CD4-positive, alpha-beta T cell treated with Interleukin-4 for 1 hour (primary cell): Measurements from ENCODE around the gene C17orf114.

Experiments used
- DNase-seq, 2 donors: peaks; one replicate each; pipeline ENCODE4 v3.0.0-alpha.2; 2020 to 2022

The C17orf114 gene

DNA sequence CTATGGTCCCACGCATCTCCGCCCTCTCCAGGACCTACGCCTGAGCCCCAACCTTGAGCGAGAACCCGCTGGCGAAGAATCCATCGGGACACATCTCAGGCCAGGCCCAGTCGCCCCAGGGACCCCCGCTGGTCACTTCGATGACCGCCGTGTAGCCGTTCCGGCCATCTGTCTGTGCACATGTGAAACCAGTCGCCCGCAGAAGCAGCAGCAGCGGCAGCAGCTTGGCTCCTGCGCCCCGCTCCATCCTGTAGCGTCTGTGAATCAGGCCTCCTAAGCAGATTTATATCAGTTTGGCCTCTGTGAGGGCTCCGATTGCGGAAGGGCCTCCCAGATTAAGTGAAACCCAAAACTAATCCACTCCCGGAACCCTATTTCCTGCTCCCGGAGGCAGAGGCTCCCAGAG is 16.0 kb downstream of the C17orf114 start, which contains the start of gene VMO1:
Gene VMO1, minus strand, starts transcription at position 259 of the 406 bp plus-strand sequence. Its CDS starts 12 bp downstream, at position 247.
- DNase-seq: no peak

DNA sequence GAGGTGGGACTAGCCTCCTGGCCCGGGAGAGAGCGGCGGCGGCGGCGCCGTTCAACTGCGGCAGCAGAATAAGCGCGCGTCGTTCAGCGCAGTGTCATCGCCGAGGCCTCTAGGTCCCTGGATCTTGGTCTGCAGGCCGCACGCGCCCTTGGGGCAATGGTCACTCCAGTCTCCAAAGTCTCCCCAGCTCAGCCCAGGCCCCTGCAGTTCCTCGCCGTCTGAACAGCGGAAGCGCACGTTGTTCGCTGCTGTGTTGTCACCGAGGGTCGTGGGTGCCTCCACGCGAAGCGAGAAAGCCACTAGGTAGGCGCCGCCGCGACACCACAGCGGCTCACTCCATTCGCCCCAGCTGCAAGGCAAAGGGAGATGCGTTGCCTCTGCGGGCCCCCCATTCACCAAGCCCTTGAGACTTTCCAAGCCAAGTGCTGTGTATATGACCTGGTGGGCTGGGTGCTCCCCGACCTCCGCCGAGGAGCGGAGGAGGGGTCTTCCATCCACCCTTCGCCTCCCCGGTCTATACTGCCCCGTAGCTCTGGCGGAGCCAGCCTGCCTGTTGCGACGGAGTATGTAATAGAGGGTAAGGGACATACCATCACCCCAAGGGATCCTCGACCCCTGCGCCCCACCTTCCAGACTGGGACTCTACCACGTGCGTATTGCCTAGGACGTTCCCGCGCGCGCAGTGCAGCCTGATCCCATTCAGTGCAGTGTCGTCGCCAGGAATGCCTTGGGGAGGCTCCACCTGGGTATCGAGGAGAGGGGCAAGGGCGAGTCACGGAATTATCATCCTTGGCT is 16.6 kb downstream of the C17orf114 start:
- no peak for DNase-seq

- peak in 1 of 2 donors; percentile 39 for DNase-seq
These were observed 19.5 kb downstream of the C17orf114 start for GRCh38 chr17:4782652-4783051.

- DNase-seq: no peak
These were observed 21.7 kb downstream of the C17orf114 start for GRCh38 chr17:4780325-4780955.

DNA sequence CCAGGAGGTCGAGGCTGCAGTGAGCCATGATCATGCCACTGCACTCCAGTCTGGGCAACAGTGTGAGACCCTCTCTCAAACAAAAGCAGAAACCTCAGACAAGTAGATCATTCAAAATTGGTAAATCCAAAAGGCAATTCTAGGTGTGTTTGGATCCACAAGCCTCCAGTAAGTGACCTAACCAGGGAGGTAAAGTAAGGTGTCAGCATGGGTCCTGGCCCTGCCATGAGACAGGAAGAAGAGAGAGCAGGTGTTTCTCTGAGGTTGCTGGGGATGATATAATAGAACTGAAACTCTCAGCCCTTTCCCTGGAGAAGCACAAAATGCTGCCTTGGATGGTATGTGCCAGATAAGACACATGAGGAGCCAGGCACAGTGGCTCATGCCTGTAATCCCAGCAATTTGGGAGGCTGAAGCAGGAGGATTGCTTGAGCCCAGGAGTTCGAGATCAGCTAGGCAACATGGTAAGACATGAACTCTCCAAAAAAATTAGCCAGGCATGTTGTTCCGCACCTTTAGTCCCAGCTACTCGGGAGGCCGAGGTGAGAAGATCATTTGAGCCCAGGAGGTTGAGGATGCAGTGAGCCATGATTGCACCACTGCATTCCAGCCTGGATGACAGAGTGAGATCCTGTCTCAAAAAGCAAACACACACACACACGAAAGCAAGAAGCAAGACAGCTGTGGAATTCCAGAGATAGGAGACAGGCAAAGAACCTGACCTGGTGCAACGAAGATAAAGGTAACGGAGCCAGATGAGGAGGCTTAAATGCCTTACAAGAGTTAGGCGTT is 24.0 kb downstream of the C17orf114 start:
- no peak for DNase-seq

DNA sequence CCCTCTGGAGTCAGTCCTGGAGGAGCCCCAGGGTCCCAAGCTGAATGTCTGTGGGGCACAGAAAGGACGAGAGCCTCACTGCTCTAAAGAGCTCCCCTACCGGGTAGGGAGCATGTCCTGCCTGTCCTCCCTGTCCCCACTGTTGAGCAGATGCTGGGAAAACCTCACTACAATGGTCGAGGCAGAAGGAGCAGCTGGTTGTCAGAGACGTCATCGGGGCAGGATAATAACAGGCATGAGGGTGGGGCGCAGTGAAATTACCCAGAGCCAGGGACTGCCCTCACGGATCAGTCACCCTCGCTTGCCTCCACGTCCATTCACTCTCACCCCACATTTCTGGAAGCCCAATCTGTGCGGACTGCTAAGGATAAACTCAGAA is 29.9 kb downstream of the C17orf114 start:
- DNase-seq: no peak

DNA sequence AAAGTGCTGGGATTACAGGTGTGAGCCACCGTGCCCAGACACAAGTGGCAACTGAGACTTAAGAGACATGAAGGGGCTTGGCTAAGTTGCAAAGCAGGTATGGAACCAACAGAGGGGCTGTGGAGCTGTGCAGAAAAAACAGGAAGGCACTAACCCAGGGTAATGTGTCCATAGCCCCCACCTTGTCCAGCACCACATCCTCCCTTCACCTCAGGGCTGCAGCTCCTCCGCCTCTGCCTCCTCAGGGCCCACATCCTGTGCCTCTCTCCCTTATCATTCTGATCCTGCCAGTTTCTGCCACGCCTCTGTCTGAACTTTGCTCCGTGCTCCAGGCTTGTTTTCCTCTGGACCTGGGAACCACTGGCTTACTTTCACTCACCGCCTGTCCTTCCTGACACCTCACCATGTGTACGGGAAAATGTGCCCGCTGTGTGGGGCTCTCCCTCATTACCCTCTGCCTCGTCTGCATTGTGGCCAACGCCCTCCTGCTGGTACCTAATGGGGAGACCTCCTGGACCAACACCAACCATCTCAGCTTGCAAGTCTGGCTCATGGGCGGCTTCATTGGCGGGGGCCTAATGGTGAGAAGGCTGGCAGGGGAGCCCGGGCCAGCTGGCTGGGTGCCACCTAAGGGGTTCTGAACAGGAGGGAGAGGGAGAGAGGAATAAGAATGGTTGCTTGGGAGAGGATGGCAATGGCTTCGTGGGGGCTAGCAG is 30.5 kb downstream of the C17orf114 start, which contains the start of gene TM4SF5:
Gene TM4SF5, plus strand, starts transcription at position 368 of the 716 bp plus-strand sequence. Its CDS starts 37 bp downstream, at position 405.
- no peak for DNase-seq

- DNase-seq: no peak
These were observed 32.5 kb downstream of the C17orf114 start for GRCh38 chr17:4769628-4770027.

- peak in 1 of 2 donors; percentile 29 for DNase-seq
These were observed 33.8 kb downstream of the C17orf114 start for GRCh38 chr17:4768298-4768697.

- DNase-seq: no peak
These were observed 35.4 kb downstream of the C17orf114 start for GRCh38 chr17:4766723-4767122.

DNA sequence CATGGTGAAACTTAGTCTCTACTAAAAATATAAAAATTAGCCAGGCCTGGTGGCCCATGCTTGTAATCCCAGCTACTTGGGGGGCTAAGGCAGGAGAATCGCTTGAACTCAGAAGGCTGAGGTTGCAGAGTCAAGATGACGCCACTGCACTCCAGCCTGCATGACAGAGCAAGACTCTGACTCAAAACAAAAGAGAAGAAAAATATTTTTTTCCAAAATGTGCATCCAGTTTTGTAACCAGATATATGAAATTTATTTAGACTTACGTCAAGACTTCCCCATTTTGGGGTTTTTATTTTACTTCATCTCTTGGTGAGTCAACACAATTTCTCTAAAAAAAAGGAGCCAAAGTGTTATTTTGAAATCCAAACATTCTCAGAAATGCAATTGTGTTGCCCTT is 35.9 kb downstream of the C17orf114 start:
- peak in 1 of 2 donors; percentile 67 for DNase-seq

DNA sequence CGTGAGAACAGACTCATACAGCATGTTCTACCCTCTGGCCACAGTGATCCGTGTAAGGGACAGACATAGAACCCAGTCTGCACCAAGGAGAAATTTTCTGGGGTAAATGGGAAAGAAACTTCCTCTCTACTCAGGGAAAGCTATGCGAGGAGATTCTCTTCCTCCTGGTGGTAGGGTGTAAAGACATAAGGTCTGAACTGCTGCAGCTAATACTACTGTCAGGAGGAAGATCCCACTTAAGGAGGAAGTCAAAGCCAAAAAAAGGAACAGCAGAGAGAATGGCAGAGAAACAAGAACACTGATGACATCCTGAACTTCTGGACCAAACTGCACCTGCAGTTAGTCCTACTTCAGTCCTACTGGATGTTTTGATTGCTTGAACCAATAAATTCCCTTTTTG is 37.5 kb downstream of the C17orf114 start:
- DNase-seq: no peak

- DNase-seq: peak; percentile 22 to 23
These were observed 42.3 kb downstream of the C17orf114 start for GRCh38 chr17:4759776-4760236.

DNA sequence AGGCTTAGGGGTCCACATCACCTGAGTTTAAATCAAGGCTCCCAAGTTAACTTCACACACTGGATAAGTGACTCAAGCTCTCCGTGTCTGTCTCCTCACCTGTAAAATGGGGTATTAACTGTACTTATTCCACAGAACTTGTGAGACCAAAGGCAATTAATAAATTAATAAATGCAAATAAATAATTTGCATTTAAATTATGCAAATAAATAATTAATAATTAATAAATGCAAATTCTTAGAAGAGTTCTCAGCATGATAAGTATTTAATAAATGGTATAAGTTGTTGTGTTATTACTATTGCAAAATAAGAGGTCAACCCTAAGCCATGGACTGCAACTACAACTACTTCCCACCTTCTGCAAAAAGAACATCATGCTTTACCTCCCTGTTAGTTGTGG is 48.7 kb downstream of the C17orf114 start:
- no peak for DNase-seq

GRCh38 chr17:4751932-4752331 is 50.2 kb downstream of the C17orf114 start:
- no peak for DNase-seq
